ENCODE data around the gene DAND5. TPM values are rescaled to one million over a fixed set of nuclear protein-coding genes. Genes with fewer than 3 reads are reported as not detected.
A peak's percentile ranks its signal among the peaks of the same experiment; 100 is the strongest.

The DAND5 gene
- total and polyA plus RNA-seq, 9 of the 15 experiments (the other 6 are each of a cell fraction or from before 2014, with no cell fraction given) = 0.22 to 0.83 (median 0.60) TPM

GRCh38 chr19:12994701-12995595, 25.6 kb downstream of the DAND5 start, which contains the start of gene NFIX (continued):
- peak in 1 of 2 experiments; percentile 91; a peak in 2 of 4 replicates for TF ChIP-seq ZNF639 (CRISPR knock-in tag; conservative IDR thresholded peaks at IDR 0.05 in 1 of 2, IDR thresholded peaks at IDR 0.05 in 1 of 2)
- peak; percentile 21 for TF ChIP-seq RBBP5 (IDR thresholded peaks at IDR 0.05; ENCODE audit: borderline replicate concordance, insufficient read depth, low read length, poor library complexity, severe bottlenecking)
- peak; percentile 73; the same call in 1 of the 2 replicates for TF ChIP-seq CTBP1 (IDR thresholded peaks at IDR 0.05; ENCODE audit: borderline replicate concordance)
- peak; percentile 49; the same call in 1 of the 2 replicates for TF ChIP-seq HLTF (IDR thresholded peaks at IDR 0.05)
- TF ChIP-seq ZBTB33 (CRISPR knock-in tag; IDR thresholded peaks at IDR 0.05) = peak; percentile 55; the same call in 1 of the 2 replicates
- TF ChIP-seq ZFPM2 (CRISPR knock-in tag; IDR thresholded peaks at IDR 0.05) = no peak
- no peak; the same call in 1 of the 2 replicates for TF ChIP-seq CREB1 (IDR thresholded peaks at IDR 0.05)
- TF ChIP-seq CREB1 (CRISPR knock-in tag; IDR thresholded peaks at IDR 0.05) = peak; percentile 51; the same call in 1 of the 2 replicates
- TF ChIP-seq KDM1A (IDR thresholded peaks at IDR 0.05) = peak in 1 of 2 experiments; percentile 63; a peak in 2 of 4 replicates
- peak; percentile 68; the same call in 1 of the 2 replicates for TF ChIP-seq EP400 (IDR thresholded peaks at IDR 0.05)
- no peak for TF ChIP-seq ZBTB17 (CRISPR knock-in tag; IDR thresholded peaks at IDR 0.05)
- no peak for TF ChIP-seq NBN (IDR thresholded peaks at IDR 0.05; ENCODE audit: low read depth)
- TF ChIP-seq TSC22D4 (tag; IDR thresholded peaks at IDR 0.05) = no peak
- 0 out of 4 replicates have a peak, but pooled peaks of 1 of the 2 experiments have one; percentile 27 for TF ChIP-seq SIN3A (IDR thresholded peaks at IDR 0.05; ENCODE audit: borderline replicate concordance in 2 of 2, control insufficient read depth in 1 of 2, low read depth in 2 of 2, low read length in 2 of 2)
- no peak for TF ChIP-seq SP1 (CRISPR knock-in tag; IDR thresholded peaks at IDR 0.05)
- TF ChIP-seq TEAD1 (CRISPR knock-in tag; IDR thresholded peaks at IDR 0.05) = peak in 1 of 2 experiments; percentile 74; a peak in 1 of 4 replicates
- TF ChIP-seq BHLHE40 (IDR thresholded peaks at IDR 0.05; ENCODE audit: low read length) = peak; percentile 87
- TF ChIP-seq ZNF143 (CRISPR knock-in tag; IDR thresholded peaks at IDR 0.05) = peak; percentile 40; the same call in 1 of the 2 replicates
- peak; percentile 35; the same call in 1 of the 2 replicates for TF ChIP-seq THAP12 (CRISPR knock-in tag; IDR thresholded peaks at IDR 0.05)
- TF ChIP-seq, protein P1, sequence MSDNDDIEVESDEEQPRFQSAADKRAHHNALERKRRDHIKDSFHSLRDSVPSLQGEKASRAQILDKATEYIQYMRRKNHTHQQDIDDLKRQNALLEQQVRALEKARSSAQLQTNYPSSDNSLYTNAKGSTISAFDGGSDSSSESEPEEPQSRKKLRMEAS (CRISPR knock-in tag; IDR thresholded peaks at IDR 0.05) = peak; percentile 96
- 0 out of 2 replicates have a peak, but pooled peaks have one; percentile 87 for TF ChIP-seq HDGF (IDR thresholded peaks at IDR 0.05)
- peak; percentile 53; the same call in 1 of the 2 replicates for TF ChIP-seq GATAD2A (IDR thresholded peaks at IDR 0.05)

All from K562 (cell line).